HepG2 (cell line): Measurements from ENCODE around the gene FAM110A. TPM values are rescaled to one million over a fixed set of nuclear protein-coding genes. Genes with fewer than 3 reads are reported as not detected.

Experiments used
- CC2D1A ChIP-seq: sonication (generic); formaldehyde crosslinking; IDR thresholded peaks from 2 replicates; pipeline ENCODE4 v1.8.1; 2023; ENCODE audit warnings: mild to moderate bottlenecking, missing genetic modification reagents
- CCDC6 ChIP-seq: sonication (generic); formaldehyde crosslinking; IDR thresholded peaks from 2 replicates; pipeline ENCODE4 v1.8.1; 2022; ENCODE audit warnings: mild to moderate bottlenecking, missing genetic modification reagents, moderate library complexity
- CEBPG ChIP-seq: IDR thresholded peaks from 2 replicates; pipeline ENCODE4 v1.6.1; 2016
- DNMT1 ChIP-seq: sonication (generic); formaldehyde crosslinking; IDR thresholded peaks from 2 replicates; pipeline ENCODE4 v1.5.1; 2020; ENCODE audit warnings: mild to moderate bottlenecking, missing genetic modification reagents
- FOXC1 ChIP-seq: sonication (generic); formaldehyde crosslinking; IDR thresholded peaks from 2 replicates; pipeline ENCODE4 v1.8.0; 2022; ENCODE audit warnings: mild to moderate bottlenecking, missing genetic modification reagents, borderline replicate concordance
- GPBP1L1 ChIP-seq: sonication (generic); formaldehyde crosslinking; IDR thresholded peaks from 2 replicates; pipeline ENCODE4 v1.5.0; 2020; ENCODE audit warnings: mild to moderate bottlenecking, missing genetic modification reagents
- IKZF5 ChIP-seq: IDR thresholded peaks from 2 replicates; pipeline ENCODE4 v1.6.1; 2018; ENCODE audit warnings: missing genetic modification reagents, mild to moderate bottlenecking, missing compliant biosample characterization
- ISL2 ChIP-seq: sonication (generic); formaldehyde crosslinking; IDR thresholded peaks from 2 replicates; pipeline ENCODE4 v1.5.0; 2020; ENCODE audit warnings: missing genetic modification reagents
- JARID2 ChIP-seq: sonication (generic); formaldehyde crosslinking; IDR thresholded peaks from 2 replicates; pipeline ENCODE4 v1.8.1; 2023; ENCODE audit warnings: missing genetic modification reagents, inconsistent platforms; ENCODE audit not compliant: insufficient replicate concordance
- KDM5B ChIP-seq: sonication (generic); formaldehyde crosslinking; IDR thresholded peaks from 2 replicates; pipeline ENCODE4 v1.4.0; 2020; ENCODE audit warnings: missing genetic modification reagents, mild to moderate bottlenecking, borderline replicate concordance
- MED8 ChIP-seq: sonication (generic); formaldehyde crosslinking; IDR thresholded peaks from 2 replicates; pipeline ENCODE4 v1.8.1; 2023; ENCODE audit warnings: mild to moderate bottlenecking, missing genetic modification reagents; ENCODE audit not compliant: insufficient replicate concordance
- MIXL1 ChIP-seq: IDR thresholded peaks from 2 replicates; pipeline ENCODE4 v1.6.1; 2016
- NFIC ChIP-seq: IDR thresholded peaks from 2 replicates; pipeline ENCODE4 v1.6.1; 2012; ENCODE audit warnings: mild to moderate bottlenecking, low read length, inconsistent platforms
- PCBP2 ChIP-seq: fragments of 200-400 bp; formaldehyde crosslinking; optimal IDR thresholded peaks from 2 replicates; pipeline ENCODE3; 2018; ENCODE audit warnings: low read length, low read depth; ENCODE audit not compliant: poor library complexity, severe bottlenecking
- POLR2AphosphoS2 ChIP-seq: IDR thresholded peaks from 2 replicates; pipeline ENCODE4 v1.6.1; 2011; ENCODE audit warnings: low read depth, low read length, improper control_type of control experiment
- SALL2 ChIP-seq: sonication (generic); formaldehyde crosslinking; IDR thresholded peaks from 2 replicates; pipeline ENCODE4 v1.8.1; 2023; ENCODE audit warnings: mild to moderate bottlenecking, missing genetic modification reagents, inconsistent platforms
- ZFY ChIP-seq: sonication (generic); formaldehyde crosslinking; IDR thresholded peaks from 2 replicates; pipeline ENCODE4 v1.4.0; 2020; ENCODE audit warnings: missing genetic modification reagents
- ZKSCAN5 ChIP-seq: sonication (generic); formaldehyde crosslinking; IDR thresholded peaks from 2 replicates; pipeline ENCODE4 v1.5.1; 2020; ENCODE audit warnings: mild to moderate bottlenecking, missing genetic modification reagents
- ZNF207 ChIP-seq: fragments of 450-650 bp; IDR thresholded peaks from 2 replicates; pipeline ENCODE4 v1.6.1; 2016; ENCODE audit warnings: antibody characterized with exemption, borderline replicate concordance
- ZNF501 ChIP-seq: sonication (generic); formaldehyde crosslinking; IDR thresholded peaks from 2 replicates; pipeline ENCODE4 v1.5.1; 2020; ENCODE audit warnings: mild to moderate bottlenecking, moderate library complexity, missing genetic modification reagents
- ZNF549 ChIP-seq: sonication (generic); formaldehyde crosslinking; IDR thresholded peaks from 2 replicates; pipeline ENCODE4 v1.5.0; 2020; ENCODE audit warnings: missing genetic modification reagents
- ZNF576 ChIP-seq: sonication (generic); formaldehyde crosslinking; IDR thresholded peaks from 2 replicates; pipeline ENCODE4 v1.4.0; 2020; ENCODE audit warnings: mild to moderate bottlenecking, missing genetic modification reagents
- ZNF800 ChIP-seq: sonication (generic); formaldehyde crosslinking; IDR thresholded peaks from 2 replicates; pipeline ENCODE4 v1.4.0; 2020; ENCODE audit warnings: missing genetic modification reagents
- ZSCAN12 ChIP-seq: sonication (generic); formaldehyde crosslinking; IDR thresholded peaks from 2 replicates; pipeline ENCODE4 v1.9.0; 2021; ENCODE audit warnings: mild to moderate bottlenecking, missing genetic modification reagents
- ZSCAN22 ChIP-seq: sonication (generic); formaldehyde crosslinking; IDR thresholded peaks from 2 replicates; pipeline ENCODE4 v1.4.0; 2020; ENCODE audit warnings: mild to moderate bottlenecking, missing genetic modification reagents
- ZSCAN5A ChIP-seq: sonication (generic); formaldehyde crosslinking; IDR thresholded peaks from 2 replicates; pipeline ENCODE4 v1.8.0; 2022; ENCODE audit warnings: mild to moderate bottlenecking, missing genetic modification reagents, borderline replicate concordance
- polyA plus RNA-seq, 8 experiments: library from polyadenylated mRNA; depleted of rRNA in 3 of 8; stranded (reverse) in 7 of 8; unstranded in 1 of 8; fragments of >200 nt; fragmentation: Illumina TruSeq in 4 of 8; extraction: Trizol in 4 of 8; gene quantifications; 2 replicates each; pipeline versions ENCODE4 v1.2.1 to v1.2.3, GENCODE V29; 2011 to 2016; ENCODE audit warnings: low read depth in 4 of 8, missing spikeins in 1 of 8, mixed read lengths in 1 of 8; ENCODE audit not compliant: insufficient read depth in 1 of 8
- total RNA-seq, 5 experiments: library from RNA; depleted of rRNA; stranded (reverse); fragments of >200 nt; fragmentation: Illumina TruSeq; extraction: Trizol; gene quantifications; 2 replicates each; pipeline ENCODE4 v1.2.3, GENCODE V29; 2016; ENCODE audit warnings: low read depth in 1 of 5

The FAM110A gene
- total and polyA plus RNA-seq, 2 of the 13 experiments (the other 11 are each of a cell fraction or from before 2014, with no cell fraction given): 1.9 TPM

GRCh38 chr20:840858-841567, 7.5 kb downstream of the FAM110A start (continued):
- no peak for TF ChIP-seq GPBP1L1
- no peak for TF ChIP-seq CCDC6 (CRISPR knock-in tag)
- TF ChIP-seq ZSCAN22 (CRISPR knock-in tag): no peak
- peak; percentile 96 for TF ChIP-seq CEBPG (CRISPR knock-in tag)
- TF ChIP-seq ZSCAN12 (CRISPR knock-in tag): peak; percentile 44; the same call in 1 of the 2 replicates
- TF ChIP-seq NFIC: no peak
- TF ChIP-seq SALL2 (CRISPR knock-in tag): 0 out of 2 replicates have a peak, but pooled peaks have one; percentile 36
- TF ChIP-seq IKZF5: no peak
- no peak for TF ChIP-seq ZNF207
- TF ChIP-seq JARID2 (CRISPR knock-in tag): no peak
- TF ChIP-seq ZKSCAN5 (CRISPR knock-in tag): no peak
- TF ChIP-seq ZNF576 (CRISPR knock-in tag): no peak
- TF ChIP-seq CC2D1A (CRISPR knock-in tag): no peak
- TF ChIP-seq DNMT1 (CRISPR knock-in tag): 0 out of 2 replicates have a peak, but pooled peaks have one; percentile 63
- TF ChIP-seq ZNF549 (CRISPR knock-in tag): 0 out of 2 replicates have a peak, but pooled peaks have one; percentile 54
- TF ChIP-seq KDM5B: peak; percentile 59
- no peak; the same call in 1 of the 2 replicates for TF ChIP-seq ZNF800
- TF ChIP-seq MED8 (CRISPR knock-in tag): peak; percentile 45
- TF ChIP-seq ZFY: peak; percentile 77
- TF ChIP-seq MIXL1 (CRISPR knock-in tag): no peak
- TF ChIP-seq FOXC1: no peak
- no peak for TF ChIP-seq POLR2AphosphoS2
- TF ChIP-seq PCBP2: no peak
- no peak for TF ChIP-seq ZSCAN5A
- TF ChIP-seq ZNF501 (CRISPR knock-in tag): 0 out of 2 replicates have a peak, but pooled peaks have one; percentile 48
- TF ChIP-seq ISL2 (CRISPR knock-in tag): 0 out of 2 replicates have a peak, but pooled peaks have one; percentile 36
